Neural crest cell (in vitro differentiated cells): ENCODE data around the gene CNOT10. TPM values are rescaled to one million over a fixed set of nuclear protein-coding genes. Genes with fewer than 3 reads are reported as not detected.
A peak's percentile ranks its signal among the peaks of the same experiment; 100 is the strongest.

Experiments
- DNase-seq: peaks from one replicate; pipeline ENCODE4 v3.0.0; 2021; ENCODE audit warnings: low read depth, mixed read lengths, low spot score
- H3K27ac Mint-ChIP-seq: one replicate; pipeline ENCODE4 v1.8.0; 2021; ENCODE audit warnings: mild to moderate bottlenecking, mixed read lengths; ENCODE audit not compliant: unreplicated experiment
- H3K27me3 Mint-ChIP-seq: 2 replicates; pipeline ENCODE4 v1.8.0; 2021; ENCODE audit warnings: low read depth, mild to moderate bottlenecking, mixed read lengths
- H3K36me3 Mint-ChIP-seq: 2 replicates; pipeline ENCODE4 v1.8.0; 2021; ENCODE audit warnings: low read depth, mild to moderate bottlenecking, mixed read lengths
- H3K4me1 Mint-ChIP-seq: 2 replicates; pipeline ENCODE4 v1.8.0; 2021; ENCODE audit warnings: mixed read lengths
- H3K4me3 Mint-ChIP-seq: one replicate; pipeline ENCODE4 v1.8.0; 2021; ENCODE audit warnings: mild to moderate bottlenecking, mixed read lengths
- H3K9me3 Mint-ChIP-seq: 2 replicates; pipeline ENCODE4 v1.8.0; 2021; ENCODE audit warnings: mixed read lengths
- CTCF ChIP-seq: fragments of 200-600 bp; sonication (generic); conservative IDR thresholded peaks from 2 replicates; pipeline ENCODE4 v1.5.0; 2021; ENCODE audit warnings: antibody characterized with exemption, mild to moderate bottlenecking
- total RNA-seq: library from RNA; stranded (reverse); gene quantifications from 2 replicates; pipeline ENCODE4 v1.2.1, GENCODE V29; 2021

CNOT10 gene
- total RNA-seq, 1 donor from 2014 or later = 53.6 TPM

- TF ChIP-seq CTCF = no peak
- H3K27ac Mint-ChIP-seq = no peak overlapping the region
- no peak for DNase-seq
- H3K4me3 Mint-ChIP-seq = peak overlapping the region; percentile 96
- no peaks in the 10 kb centered on the region for H3K9me3 Mint-ChIP-seq
- peaks cover 25% of the 10 kb centered on the region for H3K36me3 Mint-ChIP-seq
- peaks cover 13% of the 10 kb centered on the region for H3K27me3 Mint-ChIP-seq
- H3K4me1 Mint-ChIP-seq = peaks cover 66% of the 10 kb centered on the region
These were observed 135.4 kb downstream of the CNOT10 start for GRCh38 chr3:32820430-32820829.

- Mint-ChIP-seq H3K27ac (peak overlapping the region; percentile 50), H3K36me3 (peaks cover 25% of the 10 kb centered on the region), H3K4me3 (peak overlapping the region; percentile 96), H3K27me3 (peaks cover 13% of the 10 kb centered on the region), H3K4me1 (peaks cover 66% of the 10 kb centered on the region), H3K9me3 (no peaks in the 10 kb centered on the region)
- no peak for TF ChIP-seq CTCF
- no peak for DNase-seq
These were observed 136.1 kb downstream of the CNOT10 start for GRCh38 chr3:32820971-32821685.

GRCh38 chr3:32821686-32822296 is 136.8 kb downstream of the CNOT10 start:
- TF ChIP-seq CTCF = no peak
- Mint-ChIP-seq H3K27ac (peak overlapping the region; percentile 8), H3K9me3 (no peaks in the 10 kb centered on the region), H3K27me3 (peaks cover 12% of the 10 kb centered on the region), H3K36me3 (peaks cover 25% of the 10 kb centered on the region), H3K4me1 (peaks cover 68% of the 10 kb centered on the region), H3K4me3 (peak overlapping the region; percentile 96)
- DNase-seq = no peak

- peak overlapping the region; percentile 92 for H3K4me3 Mint-ChIP-seq
- TF ChIP-seq CTCF = no peak
- no peaks in the 10 kb centered on the region for H3K9me3 Mint-ChIP-seq
- no peak for DNase-seq
- H3K36me3 Mint-ChIP-seq = peaks cover 25% of the 10 kb centered on the region
- no peak overlapping the region for H3K27ac Mint-ChIP-seq
- peaks cover 79% of the 10 kb centered on the region for H3K4me1 Mint-ChIP-seq
- H3K27me3 Mint-ChIP-seq = peaks cover 10% of the 10 kb centered on the region
These were observed 137.9 kb downstream of the CNOT10 start for GRCh38 chr3:32822609-32823498.

Other genes starting within 250 kb of the CNOT10 start
- 32.6 and 33.7 TPM in 2 replicates for gene CMTM6, start 182.3 kb upstream of the CNOT10 start, total RNA-seq
- gene DYNC1LI1, start 114.3 kb upstream of the CNOT10 start, total RNA-seq = 58.7 and 59.2 TPM in 2 replicates
- 92.4 and 95.2 TPM in 2 replicates for gene TRIM71, start 132.8 kb downstream of the CNOT10 start, total RNA-seq